Right lobe of liver (tissue), 6 donors: ENCODE results near the gene DRGX. TPM values are rescaled to one million over a fixed set of nuclear protein-coding genes. Genes with fewer than 3 reads are reported as not detected.

Experiments
- ATAC-seq, 4 donors: fragments of 200-7000 bp; cut with Tn5 transposase; one replicate each; pipeline ENCODE4 v1.9.1; 2020; ENCODE audit warnings: mild to moderate bottlenecking in 4 of 4, moderate library complexity in 4 of 4
- DNase-seq, 3 donors: peaks; one replicate each; pipeline ENCODE4 v3.0.0-alpha.2; 2020
- H3K27ac ChIP-seq, 3 donors: fragments of 200-600 bp; one replicate each; pipeline ENCODE4 v1.8.0; 2022
- H3K27me3 ChIP-seq, 2 donors: fragments of 200-600 bp; one replicate each; pipeline ENCODE4 v1.8.0; 2022
- H3K36me3 ChIP-seq, 4 donors: fragments of 200-600 bp; sonication (generic) in 1 of 4; one replicate each; pipeline versions ENCODE4 v1.5.1 to v1.8.0; 2017 to 2022; ENCODE audit warnings: control low read depth in 1 of 4
- H3K4me1 ChIP-seq, 4 donors: fragments of 200-600 bp; sonication (generic) in 1 of 4; one replicate each; pipeline versions ENCODE4 v1.5.1 to v1.8.0; 2017 to 2022; ENCODE audit warnings: control low read depth in 1 of 4
- H3K4me3 ChIP-seq, 3 donors: fragments of 200-600 bp; one replicate each; pipeline ENCODE4 v1.8.0; 2022
- H3K9me3 ChIP-seq, 4 donors: fragments of 200-600 bp; sonication (generic) in 1 of 4; one replicate each; pipeline versions ENCODE4 v1.5.1 to v1.8.0; 2017 to 2022; ENCODE audit warnings: control low read depth in 1 of 4
- POLR2A ChIP-seq: fragments of 450-650 bp; IDR thresholded peaks from one replicate; pipeline ENCODE4 v1.6.1; 2017; ENCODE audit warnings: antibody characterized with exemption, mild to moderate bottlenecking
- WGBS: methylation state at CpG from one replicate; pipeline ENCODE4 v1.1.6; 2018; ENCODE audit warnings: low coverage, low lambda C conversion rate; ENCODE audit not compliant: insufficient coverage; ENCODE audit errors: missing lambda C conversion rate; 5-methylcytosine and 5-hydroxymethylcytosine counted together
- intact Hi-C, 2 donors: fragments of 100-400 bp; cut with DNase I; formaldehyde crosslinking; loops; one replicate each; pipeline versions ENCODE4 v1.11.2 to v1.14.1; 2022
- total RNA-seq, 6 experiments: library from RNA; depleted of rRNA in 2 of 6; stranded (reverse); fragments of >200 nt in 2 of 6; fragmentation: NEBNext Ultra II Directional in 3 of 6; extraction: Animal tissue kit (Norgen Biotek cat#: 25700) in 3 of 6; gene quantifications; one replicate each; pipeline versions ENCODE4 v1.1.0 to v1.2.4, GENCODE V29; 2016 to 2023
- TF ChIP-seq, protein P1 (sequence below), 4 donors: fragments of 200-600 bp in 3 of 4; fragments of 450-650 bp in 1 of 4; IDR thresholded peaks; one replicate each; pipeline versions ENCODE4 v1.5.1 to v1.8.0; 2016 to 2022; ENCODE audit warnings: antibody characterized with exemption in 4 of 4, mild to moderate bottlenecking in 2 of 4
- donor health status: DM: no; HTN: yes; CAD: no.
- donor health status: DM: no; HTN: no; CAD: no.
- donor health status: DM: no; HTN: no; CAD: no.
- donor health status: DM: no; HTN: yes; CAD: no.
- donor health status: DM: no; HTN: yes; CAD: no.

DRGX gene
- total RNA-seq, 6 experiments from 2014 or later = not detected

GRCh38 chr10:49415846-49416245 lies 20.0 kb upstream of the DRGX start:
- Histone ChIP-seq H3K9me3 (no peaks in the 10 kb centered on the region), H3K27ac (no peak overlapping the region), H3K4me1 (no peaks in the 10 kb centered on the region), H3K36me3 (no peaks in the 10 kb centered on the region), H3K4me3 (no peak overlapping the region), H3K27me3 (no peaks in the 10 kb centered on the region)
- WGBS = 43% methylated on average over 2 of the region's 2 CpGs
- intact Hi-C loops = no loop called here
- TF ChIP-seq, protein P1, sequence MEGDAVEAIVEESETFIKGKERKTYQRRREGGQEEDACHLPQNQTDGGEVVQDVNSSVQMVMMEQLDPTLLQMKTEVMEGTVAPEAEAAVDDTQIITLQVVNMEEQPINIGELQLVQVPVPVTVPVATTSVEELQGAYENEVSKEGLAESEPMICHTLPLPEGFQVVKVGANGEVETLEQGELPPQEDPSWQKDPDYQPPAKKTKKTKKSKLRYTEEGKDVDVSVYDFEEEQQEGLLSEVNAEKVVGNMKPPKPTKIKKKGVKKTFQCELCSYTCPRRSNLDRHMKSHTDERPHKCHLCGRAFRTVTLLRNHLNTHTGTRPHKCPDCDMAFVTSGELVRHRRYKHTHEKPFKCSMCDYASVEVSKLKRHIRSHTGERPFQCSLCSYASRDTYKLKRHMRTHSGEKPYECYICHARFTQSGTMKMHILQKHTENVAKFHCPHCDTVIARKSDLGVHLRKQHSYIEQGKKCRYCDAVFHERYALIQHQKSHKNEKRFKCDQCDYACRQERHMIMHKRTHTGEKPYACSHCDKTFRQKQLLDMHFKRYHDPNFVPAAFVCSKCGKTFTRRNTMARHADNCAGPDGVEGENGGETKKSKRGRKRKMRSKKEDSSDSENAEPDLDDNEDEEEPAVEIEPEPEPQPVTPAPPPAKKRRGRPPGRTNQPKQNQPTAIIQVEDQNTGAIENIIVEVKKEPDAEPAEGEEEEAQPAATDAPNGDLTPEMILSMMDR (IDR thresholded peaks at IDR 0.05) = no peak
- TF ChIP-seq POLR2A = no peak
- DNase-seq = no peak
- no peak for ATAC-seq

DNA sequence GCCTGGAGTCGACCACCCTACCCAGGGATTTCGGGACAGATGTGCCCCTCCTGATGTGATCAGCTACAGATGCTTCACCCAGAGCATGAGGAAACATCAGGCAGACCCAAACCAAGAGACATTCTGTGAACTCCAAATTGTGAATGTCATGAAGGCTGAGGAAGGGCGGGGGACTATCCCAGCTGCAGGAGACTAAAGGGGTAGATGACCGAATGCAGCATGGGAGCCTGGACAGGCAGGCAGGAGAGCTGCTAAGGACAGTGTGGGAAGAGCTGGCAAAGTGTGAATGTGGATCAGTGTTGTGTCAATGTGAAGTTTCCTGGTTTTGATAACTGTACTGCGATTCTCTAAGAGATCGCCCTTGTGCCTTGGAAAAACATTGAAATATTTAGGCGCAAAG lies 19.2 kb upstream of the DRGX start:
- no peak for DNase-seq
- Histone ChIP-seq H3K4me1 (no peaks in the 10 kb centered on the region), H3K27me3 (no peaks in the 10 kb centered on the region), H3K27ac (no peak overlapping the region), H3K36me3 (no peaks in the 10 kb centered on the region), H3K4me3 (no peak overlapping the region), H3K9me3 (no peaks in the 10 kb centered on the region)
- WGBS = 59% methylated on average over 7 of the region's 7 CpGs
- intact Hi-C loops = no loop called here
- ATAC-seq = no peak
- TF ChIP-seq, protein P1 (IDR thresholded peaks at IDR 0.05) = no peak
- no peak for TF ChIP-seq POLR2A

GRCh38 chr10:49414496-49414895 lies 18.6 kb upstream of the DRGX start:
- ATAC-seq (no peak), DNase-seq (no peak)
- no peaks in the 10 kb centered on the region for H3K27me3 ChIP-seq
- H3K36me3 ChIP-seq = no peaks in the 10 kb centered on the region
- no peaks in the 10 kb centered on the region for H3K9me3 ChIP-seq
- TF ChIP-seq, protein P1 (IDR thresholded peaks at IDR 0.05) = no peak
- no peak for TF ChIP-seq POLR2A
- 27% methylated on average over 2 of the region's 2 CpGs for WGBS
- no peak overlapping the region for H3K4me3 ChIP-seq
- H3K27ac ChIP-seq = no peak overlapping the region
- intact Hi-C loops = no loop called here
- H3K4me1 ChIP-seq = no peaks in the 10 kb centered on the region

GRCh38 chr10:49412571-49412970 lies 16.7 kb upstream of the DRGX start:
- no peaks in the 10 kb centered on the region for H3K36me3 ChIP-seq
- no peak for TF ChIP-seq POLR2A
- TF ChIP-seq, protein P1 (IDR thresholded peaks at IDR 0.05) = no peak
- WGBS = 78% methylated on average over 1 of the region's 4 CpGs
- no peaks in the 10 kb centered on the region for H3K27me3 ChIP-seq
- DNase-seq (no peak), ATAC-seq (no peak)
- no peaks in the 10 kb centered on the region for H3K4me1 ChIP-seq
- H3K27ac ChIP-seq = no peak overlapping the region
- H3K4me3 ChIP-seq = no peak overlapping the region
- H3K9me3 ChIP-seq = no peaks in the 10 kb centered on the region
- intact Hi-C loops = no loop called here
